DOHH2 (cell line): ENCODE measurements around the gene AGBL1.

Source experiments
- H3F3A ChIP-seq: fragments of 200-600 bp; sonication (generic), shearing (Covaris generic); 2 replicates; pipeline ENCODE4 v1.6.0; 2016; ENCODE audit warnings: antibody characterized with exemption, mild to moderate bottlenecking; ENCODE audit not compliant: control insufficient read depth, insufficient read depth
- H3K27ac ChIP-seq: fragments of 200-600 bp; sonication (generic); 2 replicates; pipeline ENCODE4 v1.5.1; 2014; ENCODE audit warnings: low read depth, mild to moderate bottlenecking, low read length, moderate library complexity
- H3K27me3 ChIP-seq: fragments of 200-600 bp; sonication (generic); 2 replicates; pipeline ENCODE4 v1.6.1; 2014; ENCODE audit warnings: mild to moderate bottlenecking, low read length, mixed read lengths; ENCODE audit not compliant: control insufficient read depth
- H3K36me3 ChIP-seq: fragments of 200-600 bp; sonication (generic); 2 replicates; pipeline ENCODE4 v1.6.1; 2014; ENCODE audit warnings: mild to moderate bottlenecking, low read length, moderate library complexity, mixed read lengths; ENCODE audit not compliant: control insufficient read depth
- H3K4me1 ChIP-seq: fragments of 200-600 bp; sonication (generic); 2 replicates; pipeline ENCODE4 v1.6.1; 2014; ENCODE audit warnings: mild to moderate bottlenecking, low read length, mixed read lengths; ENCODE audit not compliant: control insufficient read depth
- H3K4me2 ChIP-seq: fragments of 200-600 bp; sonication (generic); 2 replicates; pipeline ENCODE4 v1.6.0; 2014; ENCODE audit warnings: mild to moderate bottlenecking, low read length, moderate library complexity
- H3K4me3 ChIP-seq: fragments of 200-600 bp; sonication (generic); 2 replicates; pipeline ENCODE4 v1.5.1; 2014; ENCODE audit warnings: mild to moderate bottlenecking, low read length, mixed read lengths
- H3K79me2 ChIP-seq: fragments of 200-600 bp; sonication (generic); 2 replicates; pipeline ENCODE4 v1.6.1; 2014; ENCODE audit warnings: mild to moderate bottlenecking, low read length, mixed read lengths; ENCODE audit not compliant: control insufficient read depth
- H3K9me2 ChIP-seq: fragments of 200-600 bp; sonication (generic); replicated peaks from 2 replicates; pipeline ENCODE4 v1.6.1; 2014; ENCODE audit warnings: mild to moderate bottlenecking, low read length, mixed read lengths; ENCODE audit not compliant: control insufficient read depth
- H3K9me3 ChIP-seq: fragments of 200-600 bp; sonication (generic); 2 replicates; pipeline ENCODE4 v1.6.1; 2014; ENCODE audit warnings: antibody characterized with exemption, low read length, mixed read lengths; ENCODE audit not compliant: control insufficient read depth, insufficient read depth
- H4K20me1 ChIP-seq: fragments of 200-600 bp; sonication (generic); 2 replicates; pipeline ENCODE4 v1.6.0; 2014; ENCODE audit warnings: low read depth, mild to moderate bottlenecking, antibody characterized with exemption, low read length, moderate library complexity; ENCODE audit not compliant: control insufficient read depth, insufficient read depth
- CTCF ChIP-seq: fragments of 200-600 bp; sonication (generic); IDR thresholded peaks from one replicate; pipeline ENCODE4 v1.5.1; 2014; ENCODE audit warnings: antibody characterized with exemption, mild to moderate bottlenecking, low read depth, low read length; ENCODE audit not compliant: poor library complexity, severe bottlenecking
- EZH2phosphoT487 ChIP-seq: fragments of 200-600 bp; sonication (generic); IDR thresholded peaks from 2 replicates; pipeline ENCODE4 v1.6.1; 2017; ENCODE audit warnings: borderline replicate concordance, mild to moderate bottlenecking, antibody characterized with exemption, low read length, moderate library complexity, mixed read lengths

The AGBL1 gene

GRCh38 chr15:86849558-86850285 is 770.1 kb downstream of the AGBL1 start:
- Histone ChIP-seq H3K27ac (no peak overlapping the region), H3K36me3 (no peaks in the 10 kb centered on the region), H4K20me1 (no peaks in the 10 kb centered on the region), H3K4me3 (no peak overlapping the region), H3K27me3 (no peaks in the 10 kb centered on the region), H3K4me2 (no peak overlapping the region), H3K79me2 (no peaks in the 10 kb centered on the region), H3K9me3 (no peaks in the 10 kb centered on the region), H3F3A (no peaks in the 10 kb centered on the region), H3K4me1 (no peaks in the 10 kb centered on the region), H3K9me2 (no peaks in the 10 kb centered on the region)
- TF ChIP-seq EZH2phosphoT487 (no peak), CTCF (no peak)

- no peaks in the 10 kb centered on the region for H3K27me3 ChIP-seq
- H3K79me2 ChIP-seq: no peaks in the 10 kb centered on the region
- no peak overlapping the region for H3K4me2 ChIP-seq
- H3K27ac ChIP-seq: no peak overlapping the region
- no peaks in the 10 kb centered on the region for H3K36me3 ChIP-seq
- no peaks in the 10 kb centered on the region for H4K20me1 ChIP-seq
- H3K4me1 ChIP-seq: no peaks in the 10 kb centered on the region
- H3K9me2 ChIP-seq: no peaks in the 10 kb centered on the region
- H3K4me3 ChIP-seq: no peak overlapping the region
- H3K9me3 ChIP-seq: no peaks in the 10 kb centered on the region
- TF ChIP-seq CTCF (no peak), EZH2phosphoT487 (no peak)
- no peaks in the 10 kb centered on the region for H3F3A ChIP-seq
Observed at GRCh38 chr15:86850939-86851338, 771.3 kb downstream of the AGBL1 start.

GRCh38 chr15:86852741-86853140 is 773.1 kb downstream of the AGBL1 start:
- no peaks in the 10 kb centered on the region for H3K79me2 ChIP-seq
- H3K27ac ChIP-seq: no peak overlapping the region
- no peak overlapping the region for H3K4me3 ChIP-seq
- TF ChIP-seq CTCF (no peak), EZH2phosphoT487 (no peak)
- H3K4me2 ChIP-seq: no peak overlapping the region
- no peaks in the 10 kb centered on the region for H3F3A ChIP-seq
- H3K27me3 ChIP-seq: no peaks in the 10 kb centered on the region
- no peaks in the 10 kb centered on the region for H3K9me2 ChIP-seq
- H3K4me1 ChIP-seq: no peaks in the 10 kb centered on the region
- H3K36me3 ChIP-seq: no peaks in the 10 kb centered on the region
- H3K9me3 ChIP-seq: no peaks in the 10 kb centered on the region
- H4K20me1 ChIP-seq: no peaks in the 10 kb centered on the region
